HG02852 (cell line): ENCODE results near the gene HIP1R.
"Not testable (repeated sequence)": the region's sequence is repeated elsewhere in the genome, so short reads cannot be mapped to it uniquely, and the experiment has no call there.

ENCODE experiments used
- ATAC-seq: cut with Tn5 transposase; IDR thresholded peaks from one replicate; pipeline ENCODE4 v1.9.1; 2021; ENCODE audit warnings: mild to moderate bottlenecking, moderate library complexity; ENCODE audit not compliant: unreplicated experiment

Gene HIP1R

GRCh38 chr12:122834921-122835749 lies at the start of gene HIP1R:
HIP1R (plus strand) TSS chr12:122835457; CDS start chr12:122835551, 94 bp downstream.
- no peak for ATAC-seq

GRCh38 chr12:122785503-122785902 lies 49.8 kb upstream of the HIP1R start:
- ATAC-seq, result no peak

GRCh38 chr12:122788387-122788786 lies 46.9 kb upstream of the HIP1R start:
- ATAC-seq, result no peak

- ATAC-seq, result no peak
These were observed 45.6 kb upstream of the HIP1R start for GRCh38 chr12:122789637-122790036.

GRCh38 chr12:122790393-122791075 lies 44.7 kb upstream of the HIP1R start:
- no peak for ATAC-seq

- ATAC-seq, result no peak
These were observed 41.6 kb upstream of the HIP1R start for GRCh38 chr12:122793685-122794106.

GRCh38 chr12:122795807-122796206 lies 39.5 kb upstream of the HIP1R start:
- ATAC-seq, result no peak

GRCh38 chr12:122799641-122800243 lies 35.5 kb upstream of the HIP1R start:
- ATAC-seq, result no peak

GRCh38 chr12:122803937-122804336 lies 31.3 kb upstream of the HIP1R start:
- no peak for ATAC-seq

GRCh38 chr12:122804957-122805356 lies 30.3 kb upstream of the HIP1R start:
- ATAC-seq, result not testable (repeated sequence)

GRCh38 chr12:122807651-122808050 lies 27.6 kb upstream of the HIP1R start:
- ATAC-seq, result no peak

GRCh38 chr12:122811777-122812176 lies 23.5 kb upstream of the HIP1R start:
- ATAC-seq, result no peak

GRCh38 chr12:122813310-122813713 lies 21.9 kb upstream of the HIP1R start:
- no peak for ATAC-seq

- no peak for ATAC-seq
These were observed 16.0 kb upstream of the HIP1R start for GRCh38 chr12:122819209-122819785.

GRCh38 chr12:122820138-122820537 lies 15.1 kb upstream of the HIP1R start:
- no peak for ATAC-seq

- ATAC-seq, result peak; percentile 60
These were observed 14.4 kb upstream of the HIP1R start for GRCh38 chr12:122820838-122821271.

GRCh38 chr12:122823429-122823828 lies 11.8 kb upstream of the HIP1R start:
- ATAC-seq, result no peak

- ATAC-seq, result no peak
These were observed 9.2 kb upstream of the HIP1R start for GRCh38 chr12:122825773-122826724.

- ATAC-seq, result no peak
These were observed 8.0 kb upstream of the HIP1R start for GRCh38 chr12:122827258-122827657.

GRCh38 chr12:122830517-122831214 lies 4.6 kb upstream of the HIP1R start:
- ATAC-seq, result no peak
